BLaER1 treated with 17β-estradiol and CSF1 and Interleukin-3, amounts not matched to agents 10 nM and 100 nM (cell line): Measurements from ENCODE around the gene VWA7.
"Not testable (repeated sequence)": the region's sequence is repeated elsewhere in the genome, so short reads cannot be mapped to it uniquely, and the experiment has no call there.

Experiments used
- H3K27ac ChIP-seq, 11 experiments: shearing (Covaris generic); formaldehyde crosslinking; 2 replicates each; pipeline ENCODE4 v1.8.1; 2022
- H3K27me3 ChIP-seq, 11 experiments: shearing (Covaris generic); formaldehyde crosslinking; 2 replicates each; pipeline ENCODE4 v1.8.1; 2022
- H3K36me3 ChIP-seq, 11 experiments: shearing (Covaris generic); formaldehyde crosslinking; 2 replicates each; pipeline ENCODE4 v1.8.1; 2022
- H3K4me1 ChIP-seq, 10 experiments: shearing (Covaris generic); formaldehyde crosslinking; 2 replicates each; pipeline ENCODE4 v1.8.1; 2022
- H3K4me2 ChIP-seq, 11 experiments: shearing (Covaris generic); formaldehyde crosslinking; 2 replicates each; pipeline ENCODE4 v1.8.1; 2022
- H3K4me3 ChIP-seq, 10 experiments: shearing (Covaris generic); formaldehyde crosslinking; 2 replicates each; pipeline ENCODE4 v1.8.1; 2022
- H3K9ac ChIP-seq, 11 experiments: shearing (Covaris generic); formaldehyde crosslinking; 2 replicates each; pipeline ENCODE4 v1.8.1; 2022
- H3K9me3 ChIP-seq, 11 experiments: shearing (Covaris generic); formaldehyde crosslinking; replicated peaks in 1 of 11; 2 replicates each; pipeline ENCODE4 v1.8.1; 2022
- H4K20me1 ChIP-seq, 11 experiments: shearing (Covaris generic); formaldehyde crosslinking; 2 replicates each; pipeline ENCODE4 v1.8.1; 2022
- Cebpa-rat ChIP-seq, 11 experiments: shearing (Covaris generic); IDR thresholded peaks; 2 replicates each; pipeline ENCODE4 v1.8.1; 2022

The VWA7 gene

GRCh38 chr6:31776989-31777666 lies at the start of gene VWA7:
Gene VWA7, minus strand, starts transcription at chr6:31777328. Its CDS starts 549 bp downstream, at chr6:31776779.
- H3K36me3 ChIP-seq: peaks cover 42 to 48% (median 46%) of the 10 kb centered on the region in 11 experiments
- peak within 1 kb of the TSS; percentile 51 to 90 (median 66) for H3K4me2 ChIP-seq
- peaks cover 42 to 63% (median 57%) of the 10 kb centered on the region in 10 experiments for H3K4me1 ChIP-seq
- H3K27ac ChIP-seq: peak within 1 kb of the TSS in 10 of 11 experiments; percentile 18 to 66 (median 49); a peak in 20 of 22 replicates
- H3K27me3 ChIP-seq: no peaks in the 10 kb centered on the region
- peak within 1 kb of the TSS in 10 of 11 experiments; percentile 2 to 55 (median 38); a peak in 17 of 22 replicates for H3K9ac ChIP-seq
- peak within 1 kb of the TSS in 2 of 10 experiments; percentile 16 to 36; a peak in 1 of 20 replicates for H3K4me3 ChIP-seq
- TF ChIP-seq Cebpa-rat (IDR thresholded peaks at IDR 0.05): no peak
- H3K9me3 ChIP-seq: no peaks in the 10 kb centered on the region
- peaks cover 0 to 48% (median 12%) of the 10 kb centered on the region in 11 experiments; a peak in 10 of 22 replicates for H4K20me1 ChIP-seq

DNA sequence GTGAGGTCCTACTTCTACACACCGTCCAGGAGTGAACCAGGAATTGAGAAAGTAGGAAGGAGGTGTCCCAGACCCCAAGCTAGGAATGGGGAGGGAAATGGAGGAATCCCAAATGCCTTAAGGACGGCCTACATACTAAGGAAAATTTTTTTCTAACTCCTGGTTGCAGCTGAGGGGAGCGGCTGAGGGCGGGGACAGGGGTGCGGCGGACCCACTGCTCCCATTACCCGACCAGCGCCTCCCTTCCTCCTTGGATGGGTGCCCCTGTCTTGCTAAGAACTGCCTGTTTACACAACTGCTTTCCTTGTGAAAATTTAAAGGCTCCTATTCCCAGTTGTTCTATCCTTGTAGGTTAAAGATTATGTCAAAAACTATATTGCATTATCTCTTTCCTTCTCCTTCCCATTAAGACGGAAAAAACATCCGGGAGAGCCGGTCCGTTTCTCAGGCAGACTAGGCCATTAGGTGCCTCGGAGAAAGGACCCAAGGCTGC lies 49.7 kb upstream of the VWA7 start:
- H3K4me3 ChIP-seq: peak overlapping the region; percentile 61 to 79 (median 72)
- TF ChIP-seq Cebpa-rat (IDR thresholded peaks at IDR 0.05): no peak

DNA sequence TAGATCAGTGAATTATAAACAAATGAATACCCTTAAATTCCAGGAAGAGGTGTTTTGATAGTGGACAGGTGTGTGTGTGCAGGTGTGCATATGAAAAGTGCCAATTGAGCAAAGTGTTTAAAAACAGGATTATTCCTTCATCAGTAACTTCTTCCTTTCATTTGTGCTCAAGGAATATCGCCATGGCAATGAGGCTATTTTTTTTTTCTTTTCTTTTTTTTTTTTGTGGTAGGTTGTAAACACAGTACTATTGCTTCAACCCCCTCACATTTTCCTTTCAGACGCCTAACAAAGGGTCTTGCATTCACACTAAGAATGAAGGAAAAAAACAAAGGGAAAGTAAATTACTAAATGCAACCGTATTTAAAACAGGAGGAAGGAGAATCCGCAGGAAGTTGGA lies 48.4 kb upstream of the VWA7 start:
- Histone ChIP-seq H3K9ac (peak overlapping the region in 3 of 11 experiments; percentile 81 to 85 (median 84); a peak in 3 of 22 replicates), H3K4me1 (peaks cover 44 to 56% (median 52%) of the 10 kb centered on the region in 10 experiments), H3K9me3 (no peaks in the 10 kb centered on the region), H3K27ac (peak overlapping the region in 10 of 11 experiments; percentile 77 to 92 (median 86); a peak in 16 of 22 replicates), H3K4me2 (peak overlapping the region; percentile 86 to 98 (median 92); a peak in 17 of 22 replicates), H3K36me3 (no peaks in the 10 kb centered on the region), H4K20me1 (peaks cover 0 to 14% (median 5%) of the 10 kb centered on the region in 11 experiments; a peak in 12 of 22 replicates), H3K4me3 (no peak overlapping the region), H3K27me3 (no peaks in the 10 kb centered on the region)
- TF ChIP-seq Cebpa-rat (IDR thresholded peaks at IDR 0.05): no peak

More for the DNA sequence above, 49.7 kb upstream of the VWA7 start:
- Histone ChIP-seq H4K20me1 (peaks cover 0 to 24% (median 5%) of the 10 kb centered on the region in 11 experiments; a peak in 12 of 22 replicates), H3K4me1 (peaks cover 46 to 57% (median 53%) of the 10 kb centered on the region in 10 experiments), H3K4me2 (peak overlapping the region; percentile 86 to 98 (median 92)), H3K36me3 (peaks cover 0 to 9% (median 0%) of the 10 kb centered on the region in 11 experiments; a peak in 4 of 22 replicates), H3K9me3 (no peaks in the 10 kb centered on the region), H3K9ac (peak overlapping the region; percentile 76 to 86 (median 83)), H3K27ac (peak overlapping the region; percentile 77 to 92 (median 85)), H3K27me3 (no peaks in the 10 kb centered on the region)

- 0 out of 20 replicates have a peak overlapping the region, but pooled peaks of 1 of the 10 experiments have one; percentile 56 for H3K4me3 ChIP-seq
- not testable (repeated sequence) for H3K9me3 ChIP-seq, H3K27me3 ChIP-seq, H4K20me1 ChIP-seq, H3K36me3 ChIP-seq
- H3K4me2 ChIP-seq: peak overlapping the region; percentile 5 to 98 (median 85); a peak in 19 of 22 replicates
- peak overlapping the region in 9 of 11 experiments; percentile 1 to 92 (median 32); a peak in 10 of 22 replicates for H3K9ac ChIP-seq
- H3K4me1 ChIP-seq: peaks cover 47 to 75% (median 70%) of the 10 kb centered on the region in 10 experiments
- peak overlapping the region in 4 of 11 experiments; percentile 20 to 91 (median 62); a peak in 6 of 22 replicates for H3K27ac ChIP-seq
Measured at GRCh38 chr6:31823592-31824196, 46.6 kb upstream of the VWA7 start.

DNA sequence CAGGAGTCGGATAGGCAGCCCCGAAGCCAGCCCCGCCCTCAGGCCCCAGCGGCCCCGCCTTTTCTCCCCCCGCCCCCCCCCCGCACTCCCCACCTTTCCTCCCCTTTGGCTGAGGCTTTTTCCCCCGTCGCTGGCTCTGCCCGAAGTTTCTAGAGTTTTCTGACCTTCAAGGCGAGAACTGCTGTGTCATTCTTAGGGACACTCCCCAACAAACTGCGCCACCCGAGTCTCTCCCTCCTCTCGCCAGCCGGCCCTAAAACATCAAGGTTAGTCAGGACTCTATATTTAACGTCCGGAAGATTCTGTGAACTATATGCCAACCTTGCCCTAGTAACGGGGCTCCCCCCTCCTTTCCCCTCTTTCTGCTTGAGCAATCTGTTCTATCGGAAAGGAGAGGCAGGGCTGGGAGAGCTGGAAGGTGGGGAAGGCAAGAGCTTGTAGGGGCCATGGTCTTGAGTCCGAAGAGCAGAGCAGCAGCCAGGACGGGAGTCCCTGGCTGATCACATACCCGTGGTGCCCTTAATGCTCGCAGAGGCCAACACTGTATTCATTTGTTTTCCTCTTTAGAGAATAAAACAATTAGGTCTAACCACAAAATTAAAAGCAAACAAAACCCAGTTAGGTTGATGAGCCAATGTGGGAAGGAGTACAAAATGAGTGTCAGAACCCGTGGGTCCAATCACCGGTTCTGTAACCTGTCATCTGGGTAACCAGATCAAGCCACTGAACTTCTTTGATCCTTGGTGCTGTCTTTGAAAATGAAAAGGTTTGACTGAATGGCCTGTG lies 45.1 kb upstream of the VWA7 start:
- Histone ChIP-seq H3K9me3 (no peaks in the 10 kb centered on the region), H3K36me3 (no peaks in the 10 kb centered on the region), H3K4me1 (peaks cover 61 to 89% (median 81%) of the 10 kb centered on the region in 10 experiments), H4K20me1 (peaks cover 0 to 6% (median 0%) of the 10 kb centered on the region in 11 experiments; a peak in 1 of 22 replicates), H3K4me2 (peak overlapping the region; percentile 73 to 99 (median 96)), H3K27me3 (no peaks in the 10 kb centered on the region; a peak in 1 of 22 replicates), H3K4me3 (peak overlapping the region; percentile 55 to 75 (median 66)), H3K27ac (peak overlapping the region; percentile 77 to 94 (median 85)), H3K9ac (peak overlapping the region; percentile 74 to 92 (median 83))
- no peak for TF ChIP-seq Cebpa-rat (IDR thresholded peaks at IDR 0.05)

GRCh38 chr6:31821301-31822035 lies 44.3 kb upstream of the VWA7 start:
- no peaks in the 10 kb centered on the region for H3K36me3 ChIP-seq
- peak overlapping the region; percentile 55 to 75 (median 66) for H3K4me3 ChIP-seq

DNA sequence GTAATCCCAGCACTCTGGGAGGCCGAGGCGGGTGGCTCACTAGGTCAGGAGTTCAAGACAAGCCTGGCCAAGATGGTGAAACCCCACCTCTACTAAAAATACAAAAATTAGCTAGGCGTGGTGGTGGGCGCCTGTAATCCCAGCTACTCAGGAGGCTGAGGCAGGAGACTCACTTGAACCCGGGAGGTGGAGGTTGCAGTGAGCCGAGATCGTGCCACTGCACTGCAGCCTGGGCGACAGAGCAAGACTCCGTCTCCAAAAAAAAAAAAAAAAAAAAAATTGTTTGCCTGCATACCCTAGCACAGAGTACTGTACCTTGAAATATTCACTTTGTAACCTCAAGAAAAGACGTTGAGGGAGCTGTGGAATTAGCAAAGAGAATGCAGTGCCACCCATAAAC lies 43.3 kb upstream of the VWA7 start:
- not testable (repeated sequence) for H3K9me3 ChIP-seq, H3K36me3 ChIP-seq, H3K27me3 ChIP-seq, H4K20me1 ChIP-seq
- Histone ChIP-seq H3K4me3 (peak overlapping the region in 2 of 10 experiments; percentile 55 to 67; a peak in 5 of 20 replicates), H3K4me1 (peaks cover 51 to 78% (median 69%) of the 10 kb centered on the region in 10 experiments), H3K4me2 (peak overlapping the region; percentile 83 to 99 (median 96)), H3K9ac (peak overlapping the region in 5 of 11 experiments; percentile 78 to 88 (median 83); a peak in 6 of 22 replicates), H3K27ac (peak overlapping the region in 2 of 11 experiments; percentile 77 to 86; a peak in 1 of 22 replicates)

More at GRCh38 chr6:31821301-31822035, 44.3 kb upstream of the VWA7 start:
- Histone ChIP-seq H4K20me1 (peaks cover 0 to 7% (median 0%) of the 10 kb centered on the region in 11 experiments; a peak in 1 of 22 replicates), H3K4me2 (peak overlapping the region; percentile 83 to 99 (median 96)), H3K9me3 (no peaks in the 10 kb centered on the region), H3K27ac (peak overlapping the region; percentile 77 to 91 (median 83)), H3K27me3 (no peaks in the 10 kb centered on the region; a peak in 1 of 22 replicates), H3K9ac (peak overlapping the region; percentile 74 to 88 (median 83)), H3K4me1 (peaks cover 58 to 87% (median 78%) of the 10 kb centered on the region in 10 experiments)
- TF ChIP-seq Cebpa-rat (IDR thresholded peaks at IDR 0.05): peak in 1 of 11 experiments; percentile 17; a peak in 2 of 22 replicates
